ENCODE measurements around the gene CHRD.
A peak's percentile ranks its signal among the peaks of the same experiment; 100 is the strongest.
"Not testable (repeated sequence)": the region's sequence is repeated elsewhere in the genome, so short reads cannot be mapped to it uniquely, and the experiment has no call there.

CHRD gene

DNA sequence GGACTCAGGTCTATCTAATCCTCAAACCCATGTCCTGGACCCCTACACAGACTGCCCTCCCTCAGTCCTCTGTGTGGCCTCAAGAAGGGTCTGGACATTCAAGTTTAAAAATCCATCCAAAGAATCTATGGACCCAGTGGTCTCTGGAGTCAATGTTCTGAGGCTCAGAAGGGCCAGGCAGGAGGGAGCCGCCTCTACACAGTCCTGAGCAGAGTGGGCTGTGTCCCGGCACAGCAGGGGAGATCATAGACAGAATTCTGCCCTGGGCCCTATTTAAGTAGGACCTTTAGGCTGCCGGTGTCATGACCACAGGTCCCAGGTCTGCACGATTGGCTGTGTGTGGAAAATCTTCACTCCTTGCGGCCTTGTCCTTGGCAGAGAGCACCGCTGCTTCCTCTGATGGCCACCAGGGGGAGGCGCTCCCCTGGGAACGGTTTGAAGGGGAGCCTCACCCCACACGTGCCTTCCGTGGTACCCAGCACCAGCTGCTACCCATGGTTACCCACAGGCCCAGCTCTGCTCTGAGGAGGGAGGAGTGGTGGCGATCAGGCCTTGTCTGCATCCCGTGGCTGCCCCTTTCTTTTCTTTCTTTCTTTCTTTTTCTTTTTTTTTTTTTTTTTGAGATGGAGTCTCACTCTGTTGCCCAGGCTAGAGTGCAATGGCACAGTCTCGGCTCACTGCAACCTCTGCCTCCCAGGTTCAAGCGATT, 37.9 kb downstream of the CHRD start:
- peak; percentile 43 for DNase-seq (ENCODE audit: low read depth)

DNA sequence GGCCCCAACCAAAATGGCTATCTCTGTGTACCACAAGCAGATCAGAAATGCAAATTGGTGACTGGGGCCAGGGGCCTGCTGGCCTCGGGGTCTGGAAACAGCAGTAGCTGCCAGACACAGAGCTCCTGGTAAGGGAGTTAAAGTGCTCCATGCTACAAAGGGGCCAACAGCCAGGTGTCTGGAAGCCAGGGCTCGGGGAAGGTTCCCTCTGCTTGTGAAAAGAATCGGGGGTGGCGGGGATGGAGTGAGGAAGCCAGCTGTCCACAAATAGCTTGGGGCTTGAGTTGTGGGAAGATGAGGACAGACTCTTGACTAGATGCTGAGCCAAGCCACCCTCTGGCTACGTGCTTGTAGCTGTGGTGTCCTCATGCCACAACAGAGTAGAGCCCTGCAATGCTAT, 39.3 kb downstream of the CHRD start:
- DNase-seq (ENCODE audit: low read depth) = no peak

DNA sequence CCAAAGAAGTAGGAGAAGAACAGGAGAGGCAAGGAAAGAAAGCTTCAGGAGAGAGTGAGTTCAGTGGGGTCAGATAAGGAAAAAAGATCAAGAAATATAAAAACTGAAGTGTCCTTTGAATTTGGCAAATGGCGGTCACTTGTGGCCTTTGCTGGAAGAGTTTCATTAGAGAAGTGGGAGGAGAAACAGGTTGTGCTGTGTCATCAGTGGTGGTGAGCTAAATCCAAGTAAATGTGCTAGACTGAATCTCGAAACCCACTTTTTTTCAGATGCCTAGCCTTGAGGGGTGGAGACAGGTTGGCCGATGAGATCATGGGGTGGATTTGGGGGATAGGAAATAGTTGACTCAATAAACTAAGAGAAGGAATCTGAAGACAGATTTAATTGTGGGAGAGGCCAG, 43.7 kb downstream of the CHRD start:
- DNase-seq (ENCODE audit: low read depth) = no peak

DNA sequence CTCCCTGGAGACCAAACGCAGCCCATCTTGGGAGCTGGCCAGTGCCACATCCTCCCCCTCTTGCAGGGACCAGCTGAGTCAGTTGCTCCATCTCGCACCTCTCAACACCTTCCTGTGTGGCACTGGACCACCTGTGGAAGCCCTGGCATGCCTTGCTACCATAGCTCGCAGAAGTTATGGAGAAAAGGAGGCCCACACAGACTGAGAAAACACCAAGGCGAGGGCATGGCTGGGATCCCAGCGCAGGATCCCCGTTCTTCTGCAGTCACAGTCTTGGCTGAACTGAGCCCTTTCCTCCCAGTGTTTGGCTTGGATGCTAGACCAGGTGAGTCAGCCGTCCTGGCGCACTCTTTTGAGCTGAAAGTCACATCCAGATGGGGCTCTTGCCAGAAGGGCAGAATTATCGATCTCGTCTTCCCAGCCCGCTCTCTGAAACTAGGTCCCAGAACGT, 46.9 kb downstream of the CHRD start:
- no peak for DNase-seq (ENCODE audit: low read depth)

DNA sequence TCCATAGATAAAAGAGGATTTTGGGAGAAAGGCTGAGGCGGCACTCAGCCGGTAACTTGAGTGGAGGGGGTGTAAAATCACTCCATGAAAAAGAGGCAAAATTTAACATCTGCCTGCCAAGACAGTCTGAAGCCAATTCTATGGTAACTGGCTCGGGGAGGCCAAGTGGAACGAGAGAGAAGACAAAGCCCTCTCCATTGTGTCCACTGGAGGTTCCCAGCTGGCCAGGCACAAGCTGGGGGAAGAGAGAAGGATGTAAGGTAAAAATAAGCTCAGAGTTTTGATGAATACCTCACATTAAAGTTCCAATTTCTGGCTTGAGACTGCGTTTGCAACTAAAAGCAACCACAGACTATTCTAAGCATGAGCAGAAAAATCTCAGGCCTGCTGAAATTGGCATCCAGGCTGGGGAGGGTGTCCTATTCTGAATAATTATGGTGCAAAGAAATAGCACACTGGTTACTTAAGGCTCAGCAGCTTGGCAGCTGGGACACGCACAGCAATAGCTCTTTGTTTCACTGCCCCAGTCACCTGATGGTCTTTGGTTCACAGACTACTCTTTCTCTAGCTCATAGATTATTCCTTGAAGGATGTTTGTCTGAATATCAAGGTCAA, 48.8 kb downstream of the CHRD start:
- DNase-seq (ENCODE audit: low read depth) = no peak

DNA sequence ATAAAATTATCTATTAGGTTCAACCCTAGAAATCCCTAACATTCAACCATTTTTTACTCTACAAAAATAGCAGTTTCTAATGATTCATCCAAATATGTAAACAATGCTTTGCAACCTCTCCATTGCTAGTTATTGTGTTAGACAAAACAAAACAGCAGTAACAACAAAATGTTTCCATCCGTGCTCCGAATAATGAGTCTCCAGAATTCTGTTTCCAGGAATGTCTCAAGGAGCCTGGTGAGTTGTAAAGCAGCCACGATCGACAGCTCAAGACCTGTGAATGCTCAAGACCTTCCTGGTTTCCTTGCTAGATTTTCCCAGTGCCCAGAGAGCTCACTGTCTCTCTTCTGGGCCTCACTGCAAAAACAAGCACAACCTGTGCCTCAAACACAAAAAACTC, 49.9 kb downstream of the CHRD start:
- no peak for DNase-seq (ENCODE audit: low read depth)

DNA sequence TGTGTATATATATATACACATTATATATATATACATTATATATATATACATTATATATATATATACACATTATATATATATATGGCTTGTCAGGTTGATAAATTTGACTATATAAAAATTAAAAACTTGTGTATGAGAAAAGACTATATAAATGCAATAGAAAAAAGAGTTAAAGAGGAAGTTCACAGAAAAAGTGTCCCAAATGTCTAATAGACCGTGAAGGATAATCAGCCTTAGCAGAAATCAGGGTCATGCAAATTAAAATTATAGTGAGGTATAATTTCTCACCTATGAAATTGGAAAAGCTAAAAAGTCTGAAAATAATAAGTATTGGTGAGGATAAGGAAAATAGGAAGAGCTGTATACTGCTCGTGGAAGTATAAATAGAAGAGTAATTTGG, 51.1 kb downstream of the CHRD start:
- DNase-seq (ENCODE audit: low read depth) = no peak

DNA sequence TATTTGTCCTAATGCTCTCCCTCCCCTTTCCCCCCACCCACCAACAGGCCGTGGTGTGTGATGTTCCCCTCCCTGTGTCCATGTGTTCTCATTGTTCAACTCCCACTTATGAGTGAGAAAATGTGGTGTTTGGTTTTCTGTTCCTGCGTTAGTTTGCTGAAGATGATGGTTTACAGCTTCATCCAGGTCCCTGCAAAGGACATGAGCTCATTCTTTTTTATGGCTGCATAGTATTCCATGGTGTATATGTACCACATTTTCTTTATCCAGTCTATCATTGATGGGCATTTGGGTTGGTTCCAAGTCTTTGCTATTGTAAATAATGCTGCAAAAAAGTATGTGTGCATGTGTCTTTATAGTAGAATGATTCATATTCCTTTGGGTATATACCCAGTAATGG, 53.3 kb downstream of the CHRD start:
- DNase-seq (ENCODE audit: low read depth) = not testable (repeated sequence)

DNA sequence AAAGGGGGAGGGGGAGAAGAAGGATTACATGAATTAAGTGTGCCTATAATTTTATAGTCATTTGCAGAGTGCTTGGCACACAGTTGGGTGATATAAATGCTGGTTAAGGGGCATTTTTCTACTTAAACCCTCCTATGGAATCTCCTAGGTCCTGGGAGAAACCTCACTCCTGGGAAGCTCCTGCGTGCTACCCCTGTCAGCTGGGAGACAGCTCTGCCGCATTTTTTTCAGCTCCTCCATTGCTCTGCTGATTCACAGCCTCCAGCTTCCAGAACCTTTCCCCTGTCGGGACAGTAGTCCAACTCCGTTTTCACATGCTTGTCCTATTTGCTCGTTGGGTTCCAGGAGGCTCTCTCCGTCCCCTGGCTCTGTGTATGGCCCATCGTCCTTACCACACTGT, 59.2 kb downstream of the CHRD start:
- DNase-seq (ENCODE audit: low read depth) = no peak

Data from activated T-helper 1 cell treated with Interleukin-2 at 50 U/mL for 16 hours (primary cell).